Liver (tissue), 9 donors: ENCODE results near the gene GRB7. TPM values are rescaled to one million over a fixed set of nuclear protein-coding genes. Genes with fewer than 3 reads are reported as not detected.
A peak's percentile ranks its signal among the peaks of the same experiment; 100 is the strongest.

Experiments used
- DNase-seq: peaks from one replicate; pipeline ENCODE4 v3.0.0-alpha.2; 2017; ENCODE audit warnings: low spot score
- H3K27ac ChIP-seq, 2 donors: one replicate each; pipeline ENCODE4 v1.7.0; 2013; ENCODE audit warnings: inconsistent platforms in 2 of 2, low read length in 2 of 2, control low read depth in 1 of 2, low read depth in 1 of 2, mild to moderate bottlenecking in 1 of 2
- H3K27me3 ChIP-seq, 4 donors: one replicate each; pipeline versions ENCODE4 v1.6.1 to v1.7.0; 2013; ENCODE audit warnings: low read length in 3 of 4, inconsistent platforms in 1 of 4, mild to moderate bottlenecking in 1 of 4, moderate library complexity in 1 of 4; ENCODE audit not compliant: control insufficient read depth in 4 of 4, insufficient read depth in 4 of 4
- H3K36me3 ChIP-seq, 4 donors: one replicate each; pipeline versions ENCODE4 v1.6.1 to v1.7.0; 2013; ENCODE audit warnings: low read length in 3 of 4, mild to moderate bottlenecking in 3 of 4, low read depth in 1 of 4, moderate library complexity in 1 of 4; ENCODE audit not compliant: control insufficient read depth in 4 of 4, insufficient read depth in 3 of 4
- H3K4me1 ChIP-seq, 4 donors: one replicate each; pipeline versions ENCODE4 v1.6.1 to v1.7.0; 2013; ENCODE audit warnings: low read length in 3 of 4, mild to moderate bottlenecking in 3 of 4, moderate library complexity in 1 of 4; ENCODE audit not compliant: control insufficient read depth in 4 of 4, insufficient read depth in 4 of 4
- H3K4me3 ChIP-seq, 3 donors: one replicate each; pipeline versions ENCODE4 v1.6.1 to v1.7.0; 2013; ENCODE audit warnings: low read length in 3 of 3, control low read depth in 1 of 3, low read depth in 1 of 3, mild to moderate bottlenecking in 1 of 3
- H3K9ac ChIP-seq, 2 donors: one replicate each; pipeline ENCODE4 v1.7.0; 2013; ENCODE audit warnings: low read length in 2 of 2, mild to moderate bottlenecking in 2 of 2, moderate library complexity in 2 of 2, control low read depth in 1 of 2, low read depth in 1 of 2
- H3K9me3 ChIP-seq, 4 donors: one replicate each; pipeline versions ENCODE4 v1.6.1 to v1.7.0; 2013; ENCODE audit warnings: low read length in 3 of 4; ENCODE audit not compliant: control insufficient read depth in 4 of 4
- ATF3 ChIP-seq: IDR thresholded peaks from 2 replicates; pipeline ENCODE4 v1.6.1; 2016; ENCODE audit warnings: antibody characterized with exemption
- CTCF ChIP-seq: fragments of 150-350 bp; IDR thresholded peaks from 2 replicates; pipeline ENCODE4 v1.5.1; 2017; ENCODE audit warnings: improper control_type of control experiment, low read depth, low read length; ENCODE audit not compliant: missing input control
- EGR1 ChIP-seq, 2 donors: IDR thresholded peaks; 2 replicates each; pipeline ENCODE4 v1.6.1; 2016 to 2018; ENCODE audit warnings: antibody characterized with exemption in 2 of 2, low read depth in 2 of 2
- FOXA1 ChIP-seq: IDR thresholded peaks from 2 replicates; pipeline ENCODE4 v1.6.1; 2016; ENCODE audit warnings: antibody characterized with exemption
- FOXA2 ChIP-seq: IDR thresholded peaks from 2 replicates; pipeline ENCODE4 v1.6.1; 2016; ENCODE audit warnings: antibody characterized with exemption
- GABPA ChIP-seq, 2 donors: IDR thresholded peaks in 1 of 2; conservative IDR thresholded peaks in 1 of 2; 2 replicates each; pipeline ENCODE4 v1.6.1; 2016; ENCODE audit warnings: antibody characterized with exemption in 2 of 2, mild to moderate bottlenecking in 1 of 2, moderate library complexity in 1 of 2
- HNF4A ChIP-seq, 2 donors: conservative IDR thresholded peaks; 2 replicates each; pipeline ENCODE4 v1.6.1; 2016; ENCODE audit warnings: antibody characterized with exemption in 2 of 2, mild to moderate bottlenecking in 2 of 2
- HNF4G ChIP-seq: IDR thresholded peaks from 2 replicates; pipeline ENCODE4 v1.6.1; 2016; ENCODE audit warnings: antibody characterized with exemption
- JUND ChIP-seq, 2 donors: IDR thresholded peaks; 2 replicates each; pipeline ENCODE4 v1.6.1; 2016; ENCODE audit warnings: antibody characterized with exemption in 2 of 2
- MAX ChIP-seq: IDR thresholded peaks from 2 replicates; pipeline ENCODE4 v1.6.1; 2016; ENCODE audit warnings: antibody characterized with exemption
- NR2F2 ChIP-seq: IDR thresholded peaks from 2 replicates; pipeline ENCODE4 v1.6.1; 2016; ENCODE audit warnings: antibody characterized with exemption
- RAD21 ChIP-seq, 2 donors: IDR thresholded peaks; 2 replicates each; pipeline ENCODE4 v1.6.1; 2016; ENCODE audit warnings: antibody characterized with exemption in 2 of 2, mild to moderate bottlenecking in 2 of 2
- RXRA ChIP-seq, 2 donors: IDR thresholded peaks; 2 replicates each; pipeline ENCODE4 v1.6.1; 2017 to 2018; ENCODE audit warnings: antibody characterized with exemption in 2 of 2, mild to moderate bottlenecking in 1 of 2
- SP1 ChIP-seq: IDR thresholded peaks from 2 replicates; pipeline ENCODE4 v1.6.1; 2018; ENCODE audit warnings: antibody characterized with exemption, mild to moderate bottlenecking
- TAF1 ChIP-seq: conservative IDR thresholded peaks from 2 replicates; pipeline ENCODE4 v1.6.1; 2016; ENCODE audit warnings: antibody characterized with exemption, mild to moderate bottlenecking
- YY1 ChIP-seq: IDR thresholded peaks from 2 replicates; pipeline ENCODE4 v1.6.1; 2016; ENCODE audit warnings: antibody characterized with exemption, mild to moderate bottlenecking
- ZBTB33 ChIP-seq: IDR thresholded peaks from 2 replicates; pipeline ENCODE4 v1.6.1; 2016; ENCODE audit warnings: antibody characterized with exemption
- WGBS: extraction: QIAGEN DNeasy Blood & Tissue Kit; methylation state at CpG from one replicate; pipeline ENCODE4 v1.1.7; 2013; 5-methylcytosine and 5-hydroxymethylcytosine counted together
- polyA plus RNA-seq, 2 donors: library from polyadenylated mRNA; stranded (reverse) in 1 of 2; unstranded in 1 of 2; fragments of 200-250 nt in 1 of 2; fragments of >200 nt in 1 of 2; fragmentation: Nextera tagmentation in 1 of 2; extraction: Ambion mirVana in 1 of 2; gene quantifications; one replicate each; pipeline versions ENCODE4 v1.2.1 to v1.2.3, GENCODE V29; 2013 to 2015
- total RNA-seq, 2 donors: library from RNA; depleted of rRNA; stranded (reverse); fragments of >200 nt; gene quantifications; one replicate each; pipeline ENCODE4 v1.2.3, GENCODE V29; 2014
- donor health status: healthy.
- donor health status: healthy.
- donor health status: healthy.
- donor health status: healthy.
- donor health status: healthy.

The GRB7 gene
- total and polyA plus RNA-seq, 4 donors: 1.9 to 6.8 (median 2.5) TPM

GRCh38 chr17:39757176-39757662 lies 19.5 kb downstream of the GRB7 start:
- Histone ChIP-seq H3K36me3 (no peaks in the 10 kb centered on the region), H3K9me3 (no peaks in the 10 kb centered on the region), H3K4me1 (peaks cover 0 to 12% (median 3%) of the 10 kb centered on the region in 4 donors), H3K27me3 (no peaks in the 10 kb centered on the region), H3K4me3 (no peak overlapping the region), H3K27ac (no peak overlapping the region), H3K9ac (no peak overlapping the region)
- WGBS: 81% methylated on average over 4 of the region's 4 CpGs
- TF ChIP-seq NR2F2 (no peak), FOXA1 (no peak), ZBTB33 (no peak), CTCF (no peak), SP1 (no peak), RAD21 (IDR thresholded peaks at IDR 0.05) (no peak), RXRA (IDR thresholded peaks at IDR 0.05) (no peak), MAX (no peak), HNF4A (conservative IDR thresholded peaks at IDR 0.05) (no peak), GABPA (IDR thresholded peaks at IDR 0.05 in 1 of 2, conservative IDR thresholded peaks at IDR 0.05 in 1 of 2) (no peak), ATF3 (no peak), TAF1 (no peak), FOXA2 (no peak), YY1 (no peak)
- no peak for DNase-seq

- Histone ChIP-seq H3K36me3 (no peaks in the 10 kb centered on the region), H3K9ac (peak overlapping the region in 1 of 2 donors; percentile 12), H3K27ac (no peak overlapping the region), H3K4me3 (no peak overlapping the region), H3K9me3 (no peaks in the 10 kb centered on the region), H3K27me3 (no peaks in the 10 kb centered on the region), H3K4me1 (peaks cover 0 to 12% (median 3%) of the 10 kb centered on the region in 4 donors)
- 71% methylated on average over 12 of the region's 12 CpGs for WGBS
- no peak for DNase-seq
- no peak for TF ChIP-seq CTCF
- no peak for TF ChIP-seq SP1
- no peak for TF ChIP-seq EGR1 (IDR thresholded peaks at IDR 0.05; ENCODE audit: low read depth in 2 of 2)
- TF ChIP-seq FOXA1: no peak
- no peak for TF ChIP-seq ATF3
- no peak for TF ChIP-seq YY1
- TF ChIP-seq TAF1: no peak
- TF ChIP-seq HNF4G: no peak
- no peak for TF ChIP-seq JUND (IDR thresholded peaks at IDR 0.05)
- no peak for TF ChIP-seq NR2F2
- TF ChIP-seq ZBTB33: no peak
- TF ChIP-seq RAD21 (IDR thresholded peaks at IDR 0.05): no peak
Measured at GRCh38 chr17:39757931-39758873, 20.5 kb downstream of the GRB7 start.
